Mucosa of descending colon (tissue), 3 donors: ENCODE data around the gene SPRY2. TPM values are rescaled to one million over a fixed set of nuclear protein-coding genes. Genes with fewer than 3 reads are reported as not detected.
A peak's percentile ranks its signal among the peaks of the same experiment; 100 is the strongest.

Source experiments
- ATAC-seq: fragments of 200-7000 bp; cut with Tn5 transposase; one replicate; pipeline ENCODE4 v1.9.1; 2020; ENCODE audit warnings: mild to moderate bottlenecking, moderate library complexity
- DNase-seq, 3 donors: peaks; one replicate each; pipeline ENCODE4 v3.0.0-alpha.2; 2020
- H3K36me3 ChIP-seq: fragments of 200-600 bp; one replicate; pipeline ENCODE4 v1.8.0; 2021; ENCODE audit warnings: low read depth, mild to moderate bottlenecking
- H3K4me1 ChIP-seq: fragments of 200-600 bp; one replicate; pipeline ENCODE4 v1.8.0; 2021; ENCODE audit warnings: low read depth, mild to moderate bottlenecking
- H3K4me3 ChIP-seq: fragments of 200-600 bp; one replicate; pipeline ENCODE4 v1.8.0; 2021; ENCODE audit warnings: mild to moderate bottlenecking
- H3K9me3 ChIP-seq: fragments of 200-600 bp; one replicate; pipeline ENCODE4 v1.8.0; 2021; ENCODE audit warnings: mild to moderate bottlenecking
- intact Hi-C, 2 donors: fragments of 100-400 bp; cut with DNase I in 1 of 2; cut with micrococcal nuclease in 1 of 2; formaldehyde crosslinking; loops; one replicate each; pipeline versions ENCODE4 v1.11.0 to v1.11.1; 2022; cut with DNase I, micrococcal nuclease
- total RNA-seq, 3 donors: library from RNA; stranded (reverse); fragmentation: NEBNext Ultra II Directional in 2 of 3; extraction: Animal tissue kit (Norgen Biotek cat#: 25700) in 2 of 3; gene quantifications; one replicate each; pipeline versions ENCODE4 v1.2.1 to v1.2.4, GENCODE V29; 2021 to 2023
- TF ChIP-seq, protein P1 (sequence below): fragments of 200-600 bp; IDR thresholded peaks from one replicate; pipeline ENCODE4 v1.8.0; 2022; ENCODE audit warnings: antibody characterized with exemption, mild to moderate bottlenecking
- donor health status: DM: no; HTN: no; CAD: no; lungs with moderate emphysema.
- donor health status: DM: no; HTN: no; CAD: no.
- donor health status: DM: no; HTN: yes; CAD: no.

SPRY2 gene
- total RNA-seq, 3 donors from 2014 or later = 47.8 to 51.3 (median 50.9) TPM

DNA sequence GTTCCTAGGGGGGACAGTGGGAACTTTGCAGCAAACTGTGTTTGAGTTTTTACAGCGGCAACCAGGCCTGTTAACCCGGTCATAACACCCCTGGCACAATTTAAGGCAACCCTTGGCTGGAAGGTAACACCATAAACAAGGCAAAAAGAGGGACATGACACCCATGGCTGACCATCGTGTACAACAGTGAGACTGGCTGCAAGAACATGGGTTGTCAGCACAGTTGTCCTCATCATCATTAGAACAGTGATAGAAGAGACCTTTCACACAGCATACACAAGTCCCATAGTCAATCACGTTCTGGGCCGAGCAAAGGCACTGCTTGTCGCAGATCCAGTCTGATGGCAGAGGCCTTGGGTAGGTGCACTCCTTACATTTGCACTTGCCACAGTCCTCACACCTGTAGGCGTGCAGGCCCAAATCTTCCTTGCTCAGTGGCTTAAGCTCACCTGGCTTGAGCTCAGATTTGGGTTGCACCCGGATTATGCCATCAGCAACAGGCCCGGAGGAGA is 4.1 kb downstream of the SPRY2 start:
- ATAC-seq (no peak), DNase-seq (peak in 2 of 3 donors; percentile 27 to 36)
- Histone ChIP-seq H3K4me3 (no peak overlapping the region), H3K36me3 (no peaks in the 10 kb centered on the region), H3K4me1 (peaks cover 9% of the 10 kb centered on the region), H3K9me3 (no peaks in the 10 kb centered on the region)
- intact Hi-C loops = loop anchor here in 1 of 2 donors (5.0 kb wide), 1 partner anchor 205 kb away; no protein-coding TSS in a partner anchor
- TF ChIP-seq, protein P1, sequence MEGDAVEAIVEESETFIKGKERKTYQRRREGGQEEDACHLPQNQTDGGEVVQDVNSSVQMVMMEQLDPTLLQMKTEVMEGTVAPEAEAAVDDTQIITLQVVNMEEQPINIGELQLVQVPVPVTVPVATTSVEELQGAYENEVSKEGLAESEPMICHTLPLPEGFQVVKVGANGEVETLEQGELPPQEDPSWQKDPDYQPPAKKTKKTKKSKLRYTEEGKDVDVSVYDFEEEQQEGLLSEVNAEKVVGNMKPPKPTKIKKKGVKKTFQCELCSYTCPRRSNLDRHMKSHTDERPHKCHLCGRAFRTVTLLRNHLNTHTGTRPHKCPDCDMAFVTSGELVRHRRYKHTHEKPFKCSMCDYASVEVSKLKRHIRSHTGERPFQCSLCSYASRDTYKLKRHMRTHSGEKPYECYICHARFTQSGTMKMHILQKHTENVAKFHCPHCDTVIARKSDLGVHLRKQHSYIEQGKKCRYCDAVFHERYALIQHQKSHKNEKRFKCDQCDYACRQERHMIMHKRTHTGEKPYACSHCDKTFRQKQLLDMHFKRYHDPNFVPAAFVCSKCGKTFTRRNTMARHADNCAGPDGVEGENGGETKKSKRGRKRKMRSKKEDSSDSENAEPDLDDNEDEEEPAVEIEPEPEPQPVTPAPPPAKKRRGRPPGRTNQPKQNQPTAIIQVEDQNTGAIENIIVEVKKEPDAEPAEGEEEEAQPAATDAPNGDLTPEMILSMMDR = no peak

DNA sequence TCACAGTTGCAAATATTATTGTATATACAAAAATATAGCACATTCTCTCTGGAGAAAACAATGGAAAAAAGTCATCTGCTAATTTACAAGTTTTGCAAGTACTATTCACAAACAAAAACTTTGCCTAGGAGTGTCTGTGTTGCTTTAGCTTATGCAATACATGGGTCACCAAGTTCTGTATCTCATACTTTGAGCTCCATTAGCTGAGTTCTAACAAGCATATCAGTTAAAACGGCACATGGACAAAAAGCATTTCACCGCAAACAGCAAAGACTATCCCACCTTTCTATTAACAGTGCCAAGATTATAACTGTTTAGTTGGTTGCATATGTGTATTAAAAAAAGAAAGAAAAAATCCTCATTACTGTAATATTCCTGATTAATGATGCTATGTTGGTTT is 4.6 kb downstream of the SPRY2 start:
- no peak for ATAC-seq
- TF ChIP-seq, protein P1 = no peak
- Histone ChIP-seq H3K4me3 (no peak overlapping the region), H3K9me3 (no peaks in the 10 kb centered on the region), H3K4me1 (peaks cover 9% of the 10 kb centered on the region), H3K36me3 (no peaks in the 10 kb centered on the region)
- intact Hi-C loops = loop anchor here in 1 of 2 donors (5.0 kb wide), 1 partner anchor 204 kb away; no protein-coding TSS in a partner anchor
- DNase-seq = no peak

DNA sequence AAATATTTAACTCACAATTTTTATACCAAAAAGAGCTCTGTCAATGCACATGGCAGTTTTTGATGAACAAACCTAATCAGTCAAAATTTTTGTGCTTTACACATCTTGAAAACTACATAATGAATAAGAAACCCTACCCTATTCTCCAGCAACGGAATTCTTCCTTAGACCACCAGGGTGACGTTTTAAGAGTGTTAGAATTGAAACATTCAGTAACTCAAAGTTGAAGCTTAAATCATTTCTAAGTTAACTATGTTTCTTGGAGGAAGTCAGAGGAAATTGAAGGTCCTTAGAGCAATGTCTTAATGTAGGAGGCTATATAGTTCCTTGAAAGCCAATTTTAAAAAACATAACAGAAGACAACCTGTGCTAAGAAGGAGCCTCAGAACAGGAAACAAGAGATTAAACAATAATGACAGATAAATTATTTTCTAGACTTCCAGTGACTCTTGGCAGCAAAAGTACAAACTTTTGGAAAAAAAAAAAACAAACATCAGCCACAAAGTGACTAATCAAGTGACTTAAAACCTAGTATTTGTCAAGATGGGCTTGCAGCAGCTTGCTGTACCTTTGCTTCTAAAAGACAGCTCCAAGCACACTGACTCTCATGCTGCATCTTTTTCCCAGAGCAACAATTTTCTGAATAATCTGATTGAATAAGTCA is 6.2 kb downstream of the SPRY2 start:
- TF ChIP-seq, protein P1 = no peak
- Histone ChIP-seq H3K4me3 (no peak overlapping the region), H3K36me3 (no peaks in the 10 kb centered on the region), H3K4me1 (peaks cover 9% of the 10 kb centered on the region), H3K9me3 (no peaks in the 10 kb centered on the region)
- ATAC-seq = no peak
- DNase-seq = no peak
- intact Hi-C loops = loop anchor here in 1 of 2 donors (5.0 kb wide), 1 partner anchor 202 kb away; no protein-coding TSS in a partner anchor

DNA sequence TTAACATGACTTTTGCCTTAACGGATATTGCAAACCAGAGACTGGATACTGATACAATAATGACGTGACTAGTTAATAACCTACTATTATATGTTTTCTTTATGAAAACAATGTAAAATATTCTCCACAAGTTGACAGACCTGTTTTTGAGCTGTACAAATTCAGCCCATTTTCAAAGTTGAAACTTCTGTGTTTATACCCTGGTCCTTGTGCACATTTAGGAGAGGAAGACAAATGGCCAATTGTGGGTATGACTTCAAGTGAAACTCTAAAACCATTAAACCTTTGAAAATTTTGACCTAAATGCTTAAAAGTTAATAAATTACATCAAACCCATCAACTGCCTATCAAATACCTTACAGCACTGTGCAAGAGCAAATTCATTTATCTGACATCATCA is 8.9 kb downstream of the SPRY2 start:
- DNase-seq (no peak), ATAC-seq (no peak)

DNA sequence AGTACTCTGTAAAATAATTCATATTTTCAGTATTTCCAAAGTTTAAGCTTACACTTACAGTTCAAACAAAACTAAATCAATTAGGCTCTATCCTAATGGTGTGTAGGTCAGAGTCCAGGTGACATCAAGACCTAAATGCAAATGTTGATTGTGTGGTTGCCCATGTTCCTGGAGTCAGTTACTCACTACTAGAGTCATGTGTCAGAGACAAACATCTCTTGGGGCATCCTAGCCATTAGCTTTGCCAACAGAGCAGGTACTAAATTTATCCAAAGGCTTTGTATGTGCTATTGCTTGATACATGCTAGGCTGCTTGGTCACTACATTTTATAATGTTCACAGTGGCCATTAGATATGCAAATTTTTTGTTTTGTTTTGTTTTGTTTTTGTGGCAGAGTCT is 11.7 kb downstream of the SPRY2 start:
- Histone ChIP-seq H3K4me1 (no peaks in the 10 kb centered on the region), H3K9me3 (no peaks in the 10 kb centered on the region), H3K4me3 (no peak overlapping the region), H3K36me3 (no peaks in the 10 kb centered on the region)
- no peak for DNase-seq
- intact Hi-C loops = no loop called here
- ATAC-seq = peak; percentile 25
- TF ChIP-seq, protein P1 = no peak

More for the DNA sequence above, 8.9 kb downstream of the SPRY2 start:
- Histone ChIP-seq H3K4me1 (peaks cover 5% of the 10 kb centered on the region), H3K4me3 (no peak overlapping the region), H3K36me3 (no peaks in the 10 kb centered on the region), H3K9me3 (no peaks in the 10 kb centered on the region)
- intact Hi-C loops = no loop called here
- TF ChIP-seq, protein P1 = no peak
